H1 (cell line): ENCODE measurements around the gene CAPN10. TPM values are rescaled to one million over a fixed set of nuclear protein-coding genes. Genes with fewer than 3 reads are reported as not detected.

ENCODE experiments used
- CTCF ChIA-PET: fragments of 300-600 bp; sonication (Branson Sonifier 250); formaldehyde crosslinking; loops from one replicate; lab custom pipeline; 2021; ENCODE audit not compliant: partially characterized antibody; lab: Charles Lee
- POLR2A ChIA-PET: fragments of 300-600 bp; sonication (Branson Sonifier 250); formaldehyde crosslinking; loops from one replicate; lab custom pipeline; 2021; ENCODE audit warnings: inconsistent platforms; ENCODE audit not compliant: partially characterized antibody; lab: Charles Lee
- DNase-seq, 2 experiments: peaks; one replicate each; pipeline versions ENCODE4 v3.0.0 to v3.0.0-alpha.2; 2010 to 2022; ENCODE audit warnings: low spot score in 2 of 2, low read depth in 1 of 2, mixed read lengths in 1 of 2
- FAIRE-seq: peaks from 2 replicates; lab custom pipeline; 2011; peaks lifted over from hg19 to GRCh38; lab: Jason Lieb, UNC
- H2AFZ ChIP-seq: 2 replicates; pipeline ENCODE4 v1.8.1; 2012; ENCODE audit warnings: low read length, inconsistent platforms
- H2AK5ac ChIP-seq: 2 replicates; pipeline ENCODE4 v1.6.1; 2013; ENCODE audit warnings: low read depth, low read length
- H2BK120ac ChIP-seq: replicated peaks from 2 replicates; pipeline ENCODE3; 2013; ENCODE audit warnings: low read depth, low read length, inconsistent platforms
- H2BK12ac ChIP-seq: 2 replicates; pipeline ENCODE4 v1.6.1; 2013; ENCODE audit warnings: low read depth, low read length
- H2BK15ac ChIP-seq: 2 replicates; pipeline ENCODE4 v1.6.1; 2013; ENCODE audit warnings: low read length
- H2BK20ac ChIP-seq: 2 replicates; pipeline ENCODE4 v1.6.1; 2013; ENCODE audit warnings: low read length
- H2BK5ac ChIP-seq: 2 replicates; pipeline ENCODE4 v1.6.1; 2013; ENCODE audit warnings: low read depth, low read length
- H3K14ac ChIP-seq: 2 replicates; pipeline ENCODE4 v1.6.1; 2013; ENCODE audit warnings: inconsistent platforms; ENCODE audit not compliant: insufficient read length
- H3K18ac ChIP-seq: 2 replicates; pipeline ENCODE4 v1.6.1; 2013; ENCODE audit warnings: low read length; ENCODE audit errors: extremely low read depth
- H3K23ac ChIP-seq: 2 replicates; pipeline ENCODE4 v1.6.1; 2013; ENCODE audit warnings: inconsistent platforms; ENCODE audit not compliant: insufficient read length
- H3K23me2 ChIP-seq: 2 replicates; pipeline ENCODE4 v1.6.1; 2013; ENCODE audit warnings: low read depth, low read length
- H3K27ac ChIP-seq: 2 replicates; pipeline ENCODE4 v1.6.1; 2011; ENCODE audit warnings: low read depth, low read length, inconsistent platforms
- H3K27me3 ChIP-seq, 4 experiments: replicated peaks in 1 of 4; 1 replicate in 1 of 4; 2 replicates in 3 of 4; pipeline versions ENCODE4 v1.6.1 to v1.8.1; 2011 to 2013; ENCODE audit warnings: low read length in 3 of 4, mild to moderate bottlenecking in 3 of 4, inconsistent platforms in 2 of 4, mixed read lengths in 2 of 4, moderate library complexity in 1 of 4; ENCODE audit not compliant: control insufficient read depth in 3 of 4, insufficient read depth in 3 of 4; ENCODE audit errors: extremely low read depth in 1 of 4
- H3K36me3 ChIP-seq, 4 experiments: 2 replicates each; pipeline versions ENCODE4 v1.6.1 to v1.8.1; 2011 to 2013; ENCODE audit warnings: mild to moderate bottlenecking in 4 of 4, low read length in 3 of 4, moderate library complexity in 2 of 4, control low read depth in 1 of 4, inconsistent platforms in 1 of 4; ENCODE audit not compliant: insufficient read depth in 4 of 4, control insufficient read depth in 2 of 4
- H3K4ac ChIP-seq: replicated peaks from 2 replicates; pipeline ENCODE3; 2013; ENCODE audit warnings: low read length, low read depth, mixed read lengths, inconsistent platforms; ENCODE audit not compliant: insufficient read length
- H3K4me1 ChIP-seq, 4 experiments: replicated peaks in 1 of 4; 1 replicate in 1 of 4; 2 replicates in 3 of 4; pipeline versions ENCODE4 v1.6.1 to v1.8.1; 2011 to 2013; ENCODE audit warnings: low read length in 3 of 4, inconsistent platforms in 2 of 4, mixed read lengths in 1 of 4; ENCODE audit not compliant: insufficient read depth in 4 of 4, control insufficient read depth in 3 of 4
- H3K4me2 ChIP-seq, 2 experiments: 2 replicates each; pipeline versions ENCODE4 v1.6.1 to v1.8.1; 2011 to 2013; ENCODE audit warnings: low read depth in 2 of 2, low read length in 2 of 2, control low read depth in 1 of 2, inconsistent platforms in 1 of 2, mild to moderate bottlenecking in 1 of 2; ENCODE audit not compliant: insufficient read depth in 1 of 2
- H3K4me3 ChIP-seq, 4 experiments: fragments of 200-600, 300-600 bp in 1 of 4; sonication (generic), shearing (Covaris generic), sonication (Bioruptor Twin) in 1 of 4; 2 replicates each; pipeline versions ENCODE4 v1.5.1 to v1.8.1; 2011 to 2016; ENCODE audit warnings: low read length in 4 of 4, low read depth in 3 of 4, control low read depth in 2 of 4, inconsistent platforms in 2 of 4, mild to moderate bottlenecking in 2 of 4, mixed read lengths in 1 of 4, moderate library complexity in 1 of 4; ENCODE audit not compliant: insufficient read depth in 2 of 4; ENCODE audit errors: extremely low read depth in 1 of 4
- H3K56ac ChIP-seq: replicated peaks from 2 replicates; pipeline ENCODE3; 2013; ENCODE audit warnings: low read depth, mild to moderate bottlenecking, mixed read lengths, low read length, inconsistent platforms; ENCODE audit not compliant: insufficient read length
- H3K79me1 ChIP-seq: 2 replicates; pipeline ENCODE4 v1.6.1; 2013; ENCODE audit warnings: low read depth, low read length, control low read depth
- H3K79me2 ChIP-seq, 2 experiments: 2 replicates each; pipeline versions ENCODE4 v1.6.1 to v1.8.1; 2012 to 2013; ENCODE audit warnings: low read length in 2 of 2, mild to moderate bottlenecking in 2 of 2, inconsistent platforms in 1 of 2; ENCODE audit not compliant: insufficient read depth in 2 of 2, control insufficient read depth in 1 of 2
- H3K9ac ChIP-seq, 4 experiments: replicated peaks in 1 of 4; 1 replicate in 1 of 4; 2 replicates in 3 of 4; pipeline versions ENCODE4 v1.6.1 to v1.8.1; 2011 to 2013; ENCODE audit warnings: low read depth in 3 of 4, low read length in 3 of 4, control low read depth in 2 of 4, mild to moderate bottlenecking in 2 of 4, moderate library complexity in 2 of 4, inconsistent platforms in 1 of 4; ENCODE audit errors: extremely low read depth in 1 of 4
- H3K9me3 ChIP-seq, 2 experiments: 2 replicates each; pipeline versions ENCODE4 v1.6.1 to v1.8.1; 2012 to 2013; ENCODE audit warnings: mild to moderate bottlenecking in 2 of 2, moderate library complexity in 2 of 2, control low read depth in 1 of 2, inconsistent platforms in 1 of 2, low read depth in 1 of 2, low read length in 1 of 2, mixed read lengths in 1 of 2; ENCODE audit not compliant: insufficient read depth in 2 of 2
- H4K20me1 ChIP-seq, 2 experiments: replicated peaks in 1 of 2; 2 replicates each; pipeline versions ENCODE3 to v1.8.1; 2011 to 2013; ENCODE audit warnings: inconsistent platforms in 2 of 2, low read length in 2 of 2, mild to moderate bottlenecking in 1 of 2; ENCODE audit not compliant: insufficient read depth in 2 of 2, control insufficient read depth in 1 of 2
- H4K5ac ChIP-seq: 2 replicates; pipeline ENCODE4 v1.6.1; 2013; ENCODE audit warnings: low read length, low read depth, mixed read lengths, inconsistent platforms; ENCODE audit not compliant: insufficient read length
- H4K8ac ChIP-seq: 2 replicates; pipeline ENCODE4 v1.8.0; 2013; ENCODE audit warnings: mild to moderate bottlenecking, moderate library complexity, low read length, inconsistent platforms; ENCODE audit not compliant: insufficient read depth; ENCODE audit errors: extremely low read depth
- H4K91ac ChIP-seq: replicated peaks from 2 replicates; pipeline ENCODE3; 2013; ENCODE audit warnings: low read length, mixed read lengths, inconsistent platforms; ENCODE audit not compliant: insufficient read length
- CHD2 ChIP-seq: IDR thresholded peaks from 2 replicates; pipeline ENCODE4 v1.6.1; 2012; ENCODE audit warnings: low read length, improper control_type of control experiment
- CREB1 ChIP-seq: IDR thresholded peaks from 2 replicates; pipeline ENCODE4 v1.6.1; 2012; ENCODE audit warnings: inconsistent platforms
- E2F6 ChIP-seq: IDR thresholded peaks from 2 replicates; pipeline ENCODE4 v1.6.1; 2012; ENCODE audit warnings: inconsistent platforms
- FOSL1 ChIP-seq: IDR thresholded peaks from 2 replicates; pipeline ENCODE4 v1.6.1; 2011; ENCODE audit warnings: mild to moderate bottlenecking, low read depth, low read length, moderate library complexity; ENCODE audit not compliant: insufficient read depth
- JUN ChIP-seq: IDR thresholded peaks from 2 replicates; pipeline ENCODE4 v1.6.1; 2011; ENCODE audit warnings: low read depth, mild to moderate bottlenecking, improper control_type of control experiment, low read length
- KDM1A ChIP-seq: fragments of 200-600, 300-600 bp; sonication (generic); IDR thresholded peaks from 2 replicates; pipeline ENCODE4 v1.7.1; 2016; ENCODE audit warnings: mild to moderate bottlenecking, low read length, borderline replicate concordance
- MAX ChIP-seq: IDR thresholded peaks from 2 replicates; pipeline ENCODE4 v1.6.1; 2012; ENCODE audit warnings: inconsistent platforms
- NRF1 ChIP-seq: IDR thresholded peaks from 2 replicates; pipeline ENCODE4 v1.6.1; 2011; ENCODE audit warnings: mild to moderate bottlenecking, low read depth, low read length, improper control_type of control experiment
- PHF8 ChIP-seq: fragments of 200-600 bp; sonication (generic); conservative IDR thresholded peaks from 2 replicates; pipeline ENCODE4 v1.7.1; 2012; ENCODE audit warnings: low read depth, mild to moderate bottlenecking, inconsistent platforms, low read length, moderate library complexity
- RAD21 ChIP-seq, 2 experiments: IDR thresholded peaks in 1 of 2; conservative IDR thresholded peaks in 1 of 2; 2 replicates each; pipeline ENCODE4 v1.6.1; 2011; ENCODE audit warnings: low read depth in 2 of 2, low read length in 2 of 2, improper control_type of control experiment in 1 of 2, inconsistent platforms in 1 of 2, mild to moderate bottlenecking in 1 of 2, moderate library complexity in 1 of 2
- RBBP5 ChIP-seq: IDR thresholded peaks from 2 replicates; pipeline ENCODE4 v1.7.1; 2012; ENCODE audit warnings: low read depth, mild to moderate bottlenecking, inconsistent platforms, low read length, moderate library complexity, borderline replicate concordance
- WGBS, 2 experiments: shearing (Covaris generic) in 1 of 2; methylation state at CpG; one replicate each; pipeline versions ENCODE4 v1.1.6 to v1.1.7; 2013 to 2015; ENCODE audit warnings: low lambda C conversion rate in 2 of 2, mixed read lengths in 2 of 2, inconsistent platforms in 1 of 2, low coverage in 1 of 2, missing lambda C conversion rate in 1 of 2; ENCODE audit not compliant: insufficient replicate concordance in 2 of 2, insufficient coverage in 1 of 2, insufficient read length in 1 of 2; ENCODE audit errors: extremely low coverage in 1 of 2, missing lambda C conversion rate in 1 of 2; 5-methylcytosine and 5-hydroxymethylcytosine counted together
- polyA plus RNA-seq, 7 experiments: library from polyadenylated mRNA; depleted of rRNA in 3 of 7; stranded (reverse) in 5 of 7; unstranded in 2 of 7; fragments of >200 nt in 5 of 7; fragments of 200-250 nt in 2 of 7; gene quantifications; 1 replicate in 5 of 7; 2 replicates in 1 of 7; 4 replicates in 1 of 7; pipeline versions ENCODE4 v1.2.1 to v1.2.3, GENCODE V29; 2011 to 2013; ENCODE audit warnings: missing spikeins in 2 of 7, mixed read lengths in 2 of 7
- total RNA-seq: library from RNA; stranded (reverse); fragmentation: NEBNext Ultra II Directional; extraction: Animal tissue kit (Norgen Biotek cat#: 25700); gene quantifications from 2 replicates; pipeline ENCODE4 v1.2.1, GENCODE V29; 2021

CAPN10 gene
- total and polyA plus RNA-seq, 2 of the 8 experiments (the other 6 are each of a cell fraction or from before 2014, with no cell fraction given) = 30.7 to 39.8 TPM

- Histone ChIP-seq H2AFZ (no peak overlapping the region), H2BK12ac (no peak overlapping the region), H2BK15ac (no peak overlapping the region), H3K18ac (no peak overlapping the region), H3K27ac (no peak overlapping the region), H3K36me3 (no peaks in the 10 kb centered on the region; a peak in 1 of 8 replicates), H2BK120ac (no peak overlapping the region), H3K79me2 (no peaks in the 10 kb centered on the region), H4K5ac (no peak overlapping the region), H3K23ac (no peak overlapping the region), H3K23me2 (peaks cover 10% of the 10 kb centered on the region; the same call in 1 of the 2 replicates), H3K9ac (no peak overlapping the region), H3K4me2 (no peak overlapping the region), H3K56ac (no peak overlapping the region), H3K4me3 (no peak overlapping the region), H3K9me3 (no peaks in the 10 kb centered on the region), H3K4ac (no peak overlapping the region), H4K91ac (no peak overlapping the region), H3K14ac (no peak overlapping the region), H3K4me1 (peaks cover 0 to 28% (median 20%) of the 10 kb centered on the region in 4 experiments; a peak in 6 of 7 replicates), H3K79me1 (no peaks in the 10 kb centered on the region), H2AK5ac (no peak overlapping the region), H3K27me3 (peaks cover 10 to 29% (median 27%) of the 10 kb centered on the region in 4 experiments), H4K20me1 (peaks cover 0 to 6% of the 10 kb centered on the region in 2 experiments), H2BK5ac (no peak overlapping the region), H4K8ac (no peak overlapping the region), H2BK20ac (no peak overlapping the region)
- DNase-seq (peak in 1 of 2 experiments; percentile 6), FAIRE-seq (no peak)
- CTCF ChIA-PET = interaction anchor here (0.8 to 5.3 kb wide), 7 partner anchors 10 to 237 kb away, joined by 3 to 37 read pairs (median 3); partner anchors contain the start of gene CAPN10
- POLR2A ChIA-PET = no interaction called here
- WGBS, 2 experiments = 93% methylated on average over 11 of the region's 12 CpGs; no CpG with 5 or more reads in 1 of the 2 experiments
- TF ChIP-seq CHD2 (no peak), RAD21 (IDR thresholded peaks at IDR 0.05 in 1 of 2, conservative IDR thresholded peaks at IDR 0.05 in 1 of 2; ENCODE audit: low read depth in 2 of 2, low read length in 2 of 2) (no peak), JUN (no peak), FOSL1 (no peak), MAX (no peak), PHF8 (no peak), NRF1 (no peak), RBBP5 (no peak), KDM1A (no peak), E2F6 (no peak), CREB1 (no peak)
These were observed 22.5 kb upstream of the CAPN10 start for GRCh38 chr2:240563951-240564560.
